ACC112 (cell line): ENCODE measurements around the gene HOXA5.
A peak's percentile ranks its signal among the peaks of the same experiment; 100 is the strongest.

Experiments
- H2AFZ ChIP-seq: fragments of 200-600 bp; sonication (generic); one replicate; pipeline ENCODE4 v1.6.0; 2017; ENCODE audit warnings: antibody characterized with exemption, low read length; ENCODE audit not compliant: unreplicated experiment
- H3K27ac ChIP-seq: fragments of 200-600 bp; sonication (generic); 2 replicates; pipeline ENCODE4 v1.5.1; 2014; ENCODE audit warnings: low read depth, mild to moderate bottlenecking, antibody characterized with exemption, low read length, moderate library complexity
- H3K27me3 ChIP-seq: fragments of 200-600 bp; sonication (generic); 2 replicates; pipeline ENCODE4 v1.6.1; 2014; ENCODE audit warnings: mild to moderate bottlenecking, antibody characterized with exemption, low read length, moderate library complexity, mixed read lengths; ENCODE audit not compliant: insufficient read depth
- H3K36me3 ChIP-seq: fragments of 200-600 bp; sonication (generic); 2 replicates; pipeline ENCODE4 v1.6.1; 2016; ENCODE audit warnings: mild to moderate bottlenecking, antibody characterized with exemption, low read length, moderate library complexity, mixed read lengths; ENCODE audit not compliant: insufficient read depth
- H3K4me1 ChIP-seq: fragments of 200-600 bp; sonication (generic); one replicate; pipeline ENCODE4 v1.6.1; 2016; ENCODE audit warnings: low read length, mixed read lengths; ENCODE audit not compliant: insufficient read depth, unreplicated experiment, control insufficient read depth
- H3K4me3 ChIP-seq: fragments of 200-600 bp; sonication (generic); 2 replicates; pipeline ENCODE4 v1.5.1; 2014; ENCODE audit warnings: mild to moderate bottlenecking, low read depth, low read length
- H3K79me2 ChIP-seq: fragments of 200-600 bp; sonication (generic); one replicate; pipeline ENCODE4 v1.6.0; 2016; ENCODE audit warnings: low read length; ENCODE audit not compliant: control insufficient read depth, unreplicated experiment, insufficient read depth

The HOXA5 gene

DNA sequence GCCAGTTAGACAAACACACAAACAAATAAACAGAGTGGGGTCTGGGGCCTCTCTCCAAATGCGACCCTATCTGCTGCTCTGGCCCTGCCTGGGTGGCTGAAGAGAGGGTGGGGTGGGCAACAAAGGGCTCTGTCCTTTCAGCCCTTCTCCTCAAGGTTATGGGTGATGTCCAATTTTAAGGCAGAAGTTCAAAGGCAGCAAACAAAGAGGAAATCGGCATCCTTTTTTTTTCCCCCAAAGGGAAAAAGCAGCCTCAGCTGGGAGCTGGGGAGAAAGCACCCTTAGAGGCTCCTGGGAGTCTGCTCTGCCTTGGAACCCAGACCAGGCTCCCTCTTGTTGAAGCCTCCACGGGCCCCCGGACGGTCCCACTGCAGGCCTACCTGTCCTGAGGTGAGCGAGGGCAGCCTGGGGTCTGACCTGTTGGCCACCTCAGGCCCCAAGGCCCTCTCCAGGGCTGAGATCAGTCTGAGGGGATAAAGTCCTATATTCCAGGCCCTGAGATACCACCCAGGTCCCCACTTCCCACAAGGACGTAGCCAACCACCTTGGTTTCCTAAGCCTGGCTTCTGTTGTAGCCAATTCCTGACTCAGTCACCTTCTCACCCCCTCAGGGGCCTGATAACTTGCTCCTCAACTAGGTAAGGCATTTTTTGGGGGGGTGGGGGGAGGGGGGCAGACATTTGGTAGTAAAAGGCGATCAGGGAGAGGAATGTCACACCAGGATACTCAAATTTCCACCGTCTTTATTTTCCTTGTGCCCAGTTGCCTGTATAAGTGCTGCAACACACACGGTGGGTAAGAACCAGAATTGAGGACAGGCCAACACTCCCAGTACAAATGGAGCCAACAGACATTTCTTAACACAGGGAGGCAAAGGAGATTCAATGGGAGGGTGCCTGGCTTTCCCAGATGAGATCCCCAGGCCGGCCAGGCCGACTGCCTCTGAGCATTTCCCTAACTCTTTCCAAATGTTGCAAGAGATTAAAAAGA lies 37.2 kb upstream of the HOXA5 start:
- H2AFZ ChIP-seq = no peak overlapping the region
- H3K36me3 ChIP-seq = no peaks in the 10 kb centered on the region
- peaks cover 85% of the 10 kb centered on the region for H3K27me3 ChIP-seq
- no peaks in the 10 kb centered on the region for H3K79me2 ChIP-seq
- H3K4me3 ChIP-seq = no peak overlapping the region
- H3K27ac ChIP-seq = no peak overlapping the region
- H3K4me1 ChIP-seq = peaks cover 3% of the 10 kb centered on the region

DNA sequence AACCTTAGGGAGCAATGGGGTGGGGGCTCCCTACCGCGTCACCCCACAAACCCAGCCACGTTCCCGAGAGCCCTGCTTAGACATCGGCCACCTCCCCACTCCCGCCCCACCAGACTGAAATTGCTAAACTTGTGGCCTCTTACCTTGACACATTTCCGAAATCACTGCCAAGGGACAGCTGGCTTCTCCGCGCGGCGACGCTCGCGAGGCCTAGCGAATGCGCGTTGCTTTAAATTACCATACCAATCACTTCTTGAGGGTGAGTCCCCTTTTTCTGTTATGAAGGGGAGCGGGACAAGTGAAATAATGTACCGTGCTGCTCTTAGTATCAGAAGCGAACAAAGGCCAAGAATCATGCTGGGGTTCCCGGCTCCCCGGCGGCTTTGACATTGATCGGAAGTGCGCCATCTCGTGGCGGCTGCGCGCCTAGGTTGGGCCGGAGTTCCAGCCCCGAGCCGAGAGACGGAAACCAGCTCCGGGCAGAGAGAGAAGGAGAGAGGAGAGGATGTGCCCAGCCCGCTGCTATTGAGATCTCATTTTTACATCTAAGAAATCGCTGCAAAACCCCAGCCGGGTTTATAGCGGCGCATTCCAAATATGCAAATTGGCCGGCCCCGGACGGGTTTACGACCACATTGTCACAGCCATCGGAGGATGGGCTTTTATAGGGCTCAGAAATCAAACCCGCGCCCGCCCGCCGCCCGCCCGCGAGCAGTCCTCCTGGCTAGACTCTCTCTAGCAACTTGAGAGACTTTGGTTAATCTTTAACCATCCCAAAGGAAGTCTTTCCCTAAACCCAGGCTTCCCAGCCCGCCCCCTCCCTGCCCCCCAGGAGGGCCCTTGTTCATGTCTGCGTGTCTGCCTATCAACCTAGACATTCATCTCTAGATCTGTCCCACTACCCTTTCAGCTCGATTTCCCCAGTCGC lies 36.3 kb upstream of the HOXA5 start:
- H3K36me3 ChIP-seq = no peaks in the 10 kb centered on the region
- peak overlapping the region; percentile 54 for H3K4me3 ChIP-seq

DNA sequence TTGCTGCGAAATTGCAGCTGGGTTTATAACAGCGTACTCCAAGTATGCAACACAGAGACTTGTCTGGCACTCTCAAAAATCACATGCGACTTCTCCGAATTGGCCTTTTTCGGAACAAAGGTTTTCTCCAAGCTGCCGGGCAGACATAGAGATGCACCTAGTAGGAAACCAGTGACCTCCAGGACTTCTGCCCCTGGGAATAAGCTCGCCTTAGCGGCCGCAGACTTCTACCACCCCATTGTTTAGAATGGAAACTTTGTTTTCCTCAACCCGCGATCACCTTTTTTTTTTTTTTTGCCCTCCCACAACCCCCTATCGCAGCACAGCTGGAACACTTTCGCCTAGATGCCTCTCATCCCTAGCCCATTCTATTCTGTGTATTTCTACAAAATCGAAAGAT lies 35.5 kb upstream of the HOXA5 start:
- no peak overlapping the region for H3K27ac ChIP-seq
- H3K27me3 ChIP-seq = peaks cover 86% of the 10 kb centered on the region

More for the DNA sequence above, 36.3 kb upstream of the HOXA5 start:
- Histone ChIP-seq H2AFZ (no peak overlapping the region), H3K4me1 (peaks cover 3% of the 10 kb centered on the region), H3K79me2 (no peaks in the 10 kb centered on the region), H3K27me3 (peaks cover 85% of the 10 kb centered on the region), H3K27ac (no peak overlapping the region)

DNA sequence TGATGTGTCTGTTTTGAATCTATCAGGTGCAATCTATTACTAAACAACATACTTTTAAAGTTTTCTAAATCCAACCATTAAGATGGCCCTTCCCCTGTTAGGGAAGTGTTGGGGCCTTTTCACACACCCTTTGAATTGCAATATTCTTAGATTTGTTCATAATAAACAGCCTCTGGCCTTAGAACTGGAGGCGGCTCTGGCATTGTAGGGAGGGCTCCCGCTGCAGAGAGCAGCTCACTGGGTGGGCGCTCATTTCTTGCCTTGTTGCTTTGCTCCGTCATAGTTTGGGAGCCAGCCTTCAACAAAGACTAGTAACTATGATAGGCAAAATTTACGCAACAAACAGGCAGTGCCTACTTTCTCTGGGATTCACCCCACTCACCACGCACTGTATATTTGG lies 34.9 kb upstream of the HOXA5 start:
- Histone ChIP-seq H3K4me3 (no peak overlapping the region), H3K36me3 (no peaks in the 10 kb centered on the region), H3K79me2 (no peaks in the 10 kb centered on the region), H2AFZ (no peak overlapping the region), H3K27ac (no peak overlapping the region), H3K27me3 (peaks cover 86% of the 10 kb centered on the region), H3K4me1 (peaks cover 3% of the 10 kb centered on the region)

More for the DNA sequence above, 35.5 kb upstream of the HOXA5 start:
- Histone ChIP-seq H3K79me2 (no peaks in the 10 kb centered on the region), H2AFZ (no peak overlapping the region), H3K4me1 (peaks cover 3% of the 10 kb centered on the region), H3K36me3 (no peaks in the 10 kb centered on the region), H3K4me3 (peak overlapping the region; percentile 54; the same call in 1 of the 2 replicates)

DNA sequence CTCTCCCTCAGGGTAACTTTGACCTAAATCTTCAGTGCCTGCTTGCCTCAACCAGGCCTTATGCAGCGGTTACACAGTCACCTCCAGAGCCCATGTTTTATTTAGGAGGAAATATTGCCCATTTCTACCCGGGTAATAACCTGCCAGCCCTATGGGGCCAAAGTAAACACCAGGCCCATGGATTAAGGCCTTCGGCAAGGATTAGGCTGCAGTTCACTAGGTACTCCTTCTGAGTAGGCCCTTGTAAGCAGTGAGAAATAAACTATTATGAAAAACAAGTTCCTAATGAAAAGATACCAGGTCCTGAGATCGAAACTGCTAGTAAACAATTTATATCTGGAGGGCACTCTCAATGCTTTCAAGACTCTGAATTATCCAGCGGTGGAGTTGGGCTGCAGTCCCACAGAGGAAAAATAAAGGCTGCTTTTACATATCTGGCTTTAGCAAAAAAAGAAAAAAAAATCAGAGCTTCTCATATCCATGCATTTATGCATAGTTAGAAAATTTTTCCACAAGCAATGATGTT lies 34.4 kb upstream of the HOXA5 start:
- no peak overlapping the region for H3K4me3 ChIP-seq
- H3K79me2 ChIP-seq = no peaks in the 10 kb centered on the region
- H3K27ac ChIP-seq = no peak overlapping the region
- no peak overlapping the region for H2AFZ ChIP-seq
- peaks cover 86% of the 10 kb centered on the region for H3K27me3 ChIP-seq
- peaks cover 3% of the 10 kb centered on the region for H3K4me1 ChIP-seq
- no peaks in the 10 kb centered on the region for H3K36me3 ChIP-seq

DNA sequence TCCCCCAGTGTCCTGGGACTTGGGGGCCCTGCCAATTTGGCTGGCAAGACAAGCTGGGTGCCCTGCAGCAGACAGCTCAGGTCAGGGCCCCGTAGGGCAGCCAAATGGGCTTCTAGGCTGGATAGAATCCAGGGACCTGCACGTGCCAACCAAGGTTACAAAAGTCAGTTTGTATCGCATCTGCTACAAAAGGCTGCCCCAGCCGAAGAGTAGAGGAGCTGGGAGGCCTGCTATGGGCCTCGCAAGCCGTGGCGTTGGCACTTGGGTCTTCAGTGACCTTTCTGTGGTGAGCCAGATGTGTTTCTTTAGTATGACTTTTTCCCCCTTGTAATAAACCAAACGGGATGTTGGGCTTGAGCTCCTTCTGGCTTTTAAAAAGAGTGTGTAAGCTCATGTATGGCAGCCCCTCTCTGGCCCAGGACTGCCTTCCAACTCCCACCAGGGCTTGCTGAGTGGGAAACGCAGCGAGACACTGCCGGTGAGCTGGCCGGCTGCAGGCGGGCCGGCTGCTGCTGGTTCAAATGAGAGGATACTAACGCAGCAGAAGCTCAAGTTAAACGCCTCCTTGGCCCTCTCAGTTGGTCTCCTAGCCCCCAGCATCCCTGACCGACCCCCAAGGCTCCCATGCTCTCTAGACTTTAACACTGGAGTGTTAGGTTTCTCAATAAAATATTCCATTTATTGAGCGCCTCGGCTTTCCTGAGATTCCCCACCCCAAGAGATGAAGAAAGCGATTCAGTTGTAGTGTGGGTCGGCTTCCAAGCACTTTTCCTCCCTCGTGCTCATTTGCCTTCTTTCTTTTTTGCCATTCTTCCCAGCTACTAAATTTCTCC lies 33.7 kb upstream of the HOXA5 start:
- Histone ChIP-seq H3K79me2 (no peaks in the 10 kb centered on the region), H3K36me3 (no peaks in the 10 kb centered on the region), H3K4me3 (no peak overlapping the region), H3K27me3 (peaks cover 86% of the 10 kb centered on the region), H2AFZ (no peak overlapping the region), H3K27ac (no peak overlapping the region), H3K4me1 (peaks cover 3% of the 10 kb centered on the region)

GRCh38 chr7:27176524-27176845 lies 33.0 kb upstream of the HOXA5 start:
- Histone ChIP-seq H3K4me1 (peaks cover 3% of the 10 kb centered on the region), H3K36me3 (no peaks in the 10 kb centered on the region), H3K4me3 (no peak overlapping the region), H3K27me3 (peaks cover 87% of the 10 kb centered on the region), H2AFZ (no peak overlapping the region), H3K79me2 (no peaks in the 10 kb centered on the region), H3K27ac (no peak overlapping the region)

GRCh38 chr7:27175626-27176523 lies 32.4 kb upstream of the HOXA5 start:
- H3K79me2 ChIP-seq = no peaks in the 10 kb centered on the region
- no peak overlapping the region for H3K27ac ChIP-seq
- peaks cover 3% of the 10 kb centered on the region for H3K4me1 ChIP-seq
- H3K27me3 ChIP-seq = peaks cover 93% of the 10 kb centered on the region
- no peak overlapping the region for H3K4me3 ChIP-seq
- no peak overlapping the region for H2AFZ ChIP-seq
- H3K36me3 ChIP-seq = no peaks in the 10 kb centered on the region

GRCh38 chr7:27174874-27175625 lies 31.6 kb upstream of the HOXA5 start:
- no peaks in the 10 kb centered on the region for H3K79me2 ChIP-seq
- H2AFZ ChIP-seq = no peak overlapping the region
- no peak overlapping the region for H3K27ac ChIP-seq
- H3K27me3 ChIP-seq = peaks cover 93% of the 10 kb centered on the region
- H3K4me1 ChIP-seq = peaks cover 3% of the 10 kb centered on the region
- H3K36me3 ChIP-seq = no peaks in the 10 kb centered on the region
- H3K4me3 ChIP-seq = no peak overlapping the region
